Lower leg skin (tissue), 3 donors: ENCODE measurements around the gene PAQR7.

Experiments used
- POLR2A ChIP-seq, 2 donors: fragments of 450-650 bp; IDR thresholded peaks; one replicate each; pipeline ENCODE4 v1.6.1; 2016 to 2017; ENCODE audit warnings: antibody characterized with exemption in 2 of 2, mild to moderate bottlenecking in 1 of 2, moderate library complexity in 1 of 2
- TF ChIP-seq, protein P1 (sequence below), 3 donors: fragments of 450-650 bp; IDR thresholded peaks; one replicate each; pipeline ENCODE4 v1.5.1; 2016; ENCODE audit warnings: antibody characterized with exemption in 3 of 3, mild to moderate bottlenecking in 3 of 3, moderate library complexity in 2 of 3

DNA sequence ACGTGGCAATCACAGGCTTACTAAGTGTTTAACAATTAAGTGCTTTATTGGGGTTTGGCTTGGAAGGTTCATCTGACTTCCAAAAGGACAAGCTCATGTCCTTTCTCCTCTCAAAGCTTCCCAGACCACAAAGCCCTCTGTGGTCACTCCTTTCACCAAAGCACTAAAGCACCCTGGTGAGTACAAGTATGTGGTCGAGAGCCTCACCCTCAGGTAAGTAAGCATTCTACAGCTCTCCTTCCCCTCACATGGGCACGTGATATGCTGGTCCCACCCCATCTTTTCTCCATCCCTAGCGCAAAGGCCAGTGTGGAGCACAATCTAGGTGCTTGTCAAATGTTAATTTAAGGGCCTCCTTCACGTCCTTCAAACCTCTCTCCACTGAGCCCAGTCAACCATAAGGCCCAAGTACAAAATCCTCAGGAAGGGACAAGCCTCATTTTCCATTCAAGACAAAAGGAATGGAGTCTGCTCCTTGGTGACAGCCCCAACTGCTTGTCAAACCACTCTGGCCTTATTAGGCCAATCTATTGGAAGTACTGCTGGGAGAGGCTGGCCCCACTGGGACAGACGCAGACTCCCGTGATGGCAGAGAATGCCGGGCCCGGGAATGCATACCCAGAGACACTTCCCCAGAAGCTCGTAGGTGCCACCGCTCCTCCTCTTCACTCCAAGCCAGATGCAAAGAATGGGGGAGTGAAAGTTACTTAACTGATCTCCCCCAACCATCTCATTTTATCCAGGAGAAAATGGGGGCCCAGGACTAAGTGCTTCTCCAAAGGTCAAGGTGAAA lies 22.9 kb upstream of the PAQR7 start:
- TF ChIP-seq, protein P1, sequence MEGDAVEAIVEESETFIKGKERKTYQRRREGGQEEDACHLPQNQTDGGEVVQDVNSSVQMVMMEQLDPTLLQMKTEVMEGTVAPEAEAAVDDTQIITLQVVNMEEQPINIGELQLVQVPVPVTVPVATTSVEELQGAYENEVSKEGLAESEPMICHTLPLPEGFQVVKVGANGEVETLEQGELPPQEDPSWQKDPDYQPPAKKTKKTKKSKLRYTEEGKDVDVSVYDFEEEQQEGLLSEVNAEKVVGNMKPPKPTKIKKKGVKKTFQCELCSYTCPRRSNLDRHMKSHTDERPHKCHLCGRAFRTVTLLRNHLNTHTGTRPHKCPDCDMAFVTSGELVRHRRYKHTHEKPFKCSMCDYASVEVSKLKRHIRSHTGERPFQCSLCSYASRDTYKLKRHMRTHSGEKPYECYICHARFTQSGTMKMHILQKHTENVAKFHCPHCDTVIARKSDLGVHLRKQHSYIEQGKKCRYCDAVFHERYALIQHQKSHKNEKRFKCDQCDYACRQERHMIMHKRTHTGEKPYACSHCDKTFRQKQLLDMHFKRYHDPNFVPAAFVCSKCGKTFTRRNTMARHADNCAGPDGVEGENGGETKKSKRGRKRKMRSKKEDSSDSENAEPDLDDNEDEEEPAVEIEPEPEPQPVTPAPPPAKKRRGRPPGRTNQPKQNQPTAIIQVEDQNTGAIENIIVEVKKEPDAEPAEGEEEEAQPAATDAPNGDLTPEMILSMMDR (IDR thresholded peaks at IDR 0.05), result no peak
- no peak for TF ChIP-seq POLR2A (IDR thresholded peaks at IDR 0.05)
